ENCODE results near the gene BCOR. TPM values are rescaled to one million over a fixed set of nuclear protein-coding genes. Genes with fewer than 3 reads are reported as not detected.

Gene BCOR
- total RNA-seq (10 to 100 TPM; 11.3 to 40.1 (median 19.5) TPM), polyA plus RNA-seq (10 to 100 TPM in 1 of 2 donors, 1 to 10 TPM in 1; 6.7 to 15.5 TPM)
- long read RNA-seq, donor 1, partial matches to known transcripts = 9 of 11 reads
- long read RNA-seq, donor 1, other reads (novel, unspliced or antisense) = 2 of 11 reads
- long read RNA-seq, donor 2, partial matches to known transcripts = 53 of 59 reads
- long read RNA-seq, donor 2, other reads (novel, unspliced or antisense) = 6 of 59 reads
- long read RNA-seq, donor 3, partial matches to known transcripts = 10 of 11 reads
- long read RNA-seq, donor 3, other reads (novel, unspliced or antisense) = 1 of 11 reads

GRCh38 chrX:40097504-40098263 lies at the start of gene BCOR:
Gene BCOR (minus strand): TSS chrX:40097958. CDS start chrX:40077929, 20,029 bp downstream.
- Histone ChIP-seq H3K9me3 (no peaks in the 10 kb centered on the region), H3K4me1 (peaks cover 0 to 63% (median 9%) of the 10 kb centered on the region in 12 donors)

GRCh38 chrX:40147126-40147952 lies 49.6 kb upstream of the BCOR start:
- DNase-seq (no peak), ATAC-seq (no peak)
- TF ChIP-seq CTCF (IDR thresholded peaks at IDR 0.05) (no peak), POLR2A (IDR thresholded peaks at IDR 0.05) (no peak)
- peak overlapping the region in 1 of 12 donors; percentile 71 for H3K4me3 ChIP-seq
- intact Hi-C loops (cut with DNase I) = loop anchor here in 3 of 10 donors (5.0 kb wide), 3 partner anchors 35 to 50 kb away; partner anchors contain the start of gene BCOR (in 1 of the 3)
- H3K9me3 ChIP-seq = no peaks in the 10 kb centered on the region
- peaks cover 0 to 91% (median 0%) of the 10 kb centered on the region in 9 donors for H3K27me3 ChIP-seq
- H3K27ac ChIP-seq = no peak overlapping the region
- WGBS, 4 donors = 63 to 94% (median 79%) methylated on average over 50 of the region's 50 CpGs
- no peaks in the 10 kb centered on the region for H3K36me3 ChIP-seq
- H3K4me1 ChIP-seq = peaks cover 0 to 72% (median 21%) of the 10 kb centered on the region in 12 donors

More at GRCh38 chrX:40097504-40098263, at the start of gene BCOR:
- Histone ChIP-seq H3K27ac (peak within 1 kb of the TSS; percentile 84 to 97 (median 90)), H3K27me3 (peaks cover 0 to 92% (median 0%) of the 10 kb centered on the region in 9 donors), H3K4me3 (peak within 1 kb of the TSS; percentile 63 to 98 (median 78)), H3K36me3 (no peaks in the 10 kb centered on the region)
- TF ChIP-seq CTCF (IDR thresholded peaks at IDR 0.05) = no peak
- TF ChIP-seq POLR2A (IDR thresholded peaks at IDR 0.05) = peak in 1 of 2 donors; percentile 83
- DNase-seq (peak; percentile 77 to 86 (median 82)), ATAC-seq (peak in 3 of 4 donors; percentile 28 to 66 (median 59))
- 0 to 3% (median 2%) methylated on average over 21 to 95 of the region's 98 CpGs for WGBS, 4 donors
- intact Hi-C loops (cut with DNase I) = loop anchor here in 9 of 10 donors (2.0 to 10.0 kb wide), 13 partner anchors 50 to 363 kb away; no protein-coding TSS in a partner anchor

GRCh38 chrX:40146262-40147125 lies 48.7 kb upstream of the BCOR start:
- ATAC-seq = peak in 3 of 4 donors; percentile 12 to 49 (median 33)
- Histone ChIP-seq H3K4me3 (peak overlapping the region; percentile 34 to 71 (median 56)), H3K27me3 (peaks cover 0 to 82% (median 0%) of the 10 kb centered on the region in 9 donors), H3K9me3 (no peaks in the 10 kb centered on the region), H3K27ac (peak overlapping the region in 8 of 12 donors; percentile 24 to 72 (median 58)), H3K36me3 (no peaks in the 10 kb centered on the region), H3K4me1 (peaks cover 0 to 68% (median 23%) of the 10 kb centered on the region in 12 donors)
- no peak for TF ChIP-seq POLR2A (IDR thresholded peaks at IDR 0.05)
- TF ChIP-seq CTCF (IDR thresholded peaks at IDR 0.05) = no peak
- peak in 3 of 5 donors; percentile 26 to 56 (median 51) for DNase-seq
- WGBS, 4 donors = 10 to 16% (median 14%) methylated on average over 40 to 77 of the region's 77 CpGs
- intact Hi-C loops (cut with DNase I) = loop anchor here in 3 of 10 donors (5.0 kb wide), 3 partner anchors 34 to 49 kb away; partner anchors contain the start of gene BCOR (in 1 of the 3)

Measured in heart left ventricle (tissue), 16 donors.